GM13976 (cell line): ENCODE data around the gene ACACB.

Experiments used
- DNase-seq: peaks from one replicate; pipeline ENCODE4 v3.0.0; 2012; ENCODE audit warnings: low spot score
- CTCF ChIP-seq: IDR thresholded peaks from 2 replicates; pipeline ENCODE4 v1.5.1; 2012; ENCODE audit warnings: borderline replicate concordance, mild to moderate bottlenecking; ENCODE audit not compliant: insufficient read depth; ENCODE audit errors: extremely low read depth, missing control alignments, control extremely low read depth
- in situ Hi-C: fragments of 300-500 bp; cut with MboI; formaldehyde crosslinking; loops from one replicate; pipeline ENCODE4 v1.12.0; 2022; ENCODE audit warnings: low sequenced_read_pairs, mixed read lengths, inconsistent platforms; ENCODE audit not compliant: unreplicated experiment

ACACB gene

GRCh38 chr12:109188108-109188712 lies 71.8 kb downstream of the ACACB start:
- TF ChIP-seq CTCF: no peak
- in situ Hi-C loops: no loop called here

GRCh38 chr12:109189291-109189690 lies 72.9 kb downstream of the ACACB start:
- no peak for TF ChIP-seq CTCF
- in situ Hi-C loops: no loop called here
- no peak for DNase-seq

More at GRCh38 chr12:109188108-109188712, 71.8 kb downstream of the ACACB start:
- no peak for DNase-seq

- no peak for TF ChIP-seq CTCF
- in situ Hi-C loops: no loop called here
- no peak for DNase-seq
Observed at GRCh38 chr12:109191621-109192250, 75.3 kb downstream of the ACACB start.

- TF ChIP-seq CTCF: no peak
- in situ Hi-C loops: no loop called here
- no peak for DNase-seq
Observed at GRCh38 chr12:109192358-109192757, 76.0 kb downstream of the ACACB start.

GRCh38 chr12:109193896-109194295 lies 77.5 kb downstream of the ACACB start:
- TF ChIP-seq CTCF: no peak
- DNase-seq: no peak
- in situ Hi-C loops: no loop called here

GRCh38 chr12:109196332-109196731 lies 79.9 kb downstream of the ACACB start:
- in situ Hi-C loops: no loop called here
- no peak for DNase-seq
- TF ChIP-seq CTCF: no peak
